ENCODE data around the gene CMTM3.
"Not testable (repeated sequence)": the region's sequence is repeated elsewhere in the genome, so short reads cannot be mapped to it uniquely, and the experiment has no call there.

CMTM3 gene

GRCh38 chr16:66631558-66631957 lies 27.1 kb downstream of the CMTM3 start:
- not testable (repeated sequence) for H3F3A ChIP-seq (ENCODE audit: insufficient read depth, low read length); H3K4me3 ChIP-seq (ENCODE audit: low read depth, low read length, poor library complexity, severe bottlenecking)

DNA sequence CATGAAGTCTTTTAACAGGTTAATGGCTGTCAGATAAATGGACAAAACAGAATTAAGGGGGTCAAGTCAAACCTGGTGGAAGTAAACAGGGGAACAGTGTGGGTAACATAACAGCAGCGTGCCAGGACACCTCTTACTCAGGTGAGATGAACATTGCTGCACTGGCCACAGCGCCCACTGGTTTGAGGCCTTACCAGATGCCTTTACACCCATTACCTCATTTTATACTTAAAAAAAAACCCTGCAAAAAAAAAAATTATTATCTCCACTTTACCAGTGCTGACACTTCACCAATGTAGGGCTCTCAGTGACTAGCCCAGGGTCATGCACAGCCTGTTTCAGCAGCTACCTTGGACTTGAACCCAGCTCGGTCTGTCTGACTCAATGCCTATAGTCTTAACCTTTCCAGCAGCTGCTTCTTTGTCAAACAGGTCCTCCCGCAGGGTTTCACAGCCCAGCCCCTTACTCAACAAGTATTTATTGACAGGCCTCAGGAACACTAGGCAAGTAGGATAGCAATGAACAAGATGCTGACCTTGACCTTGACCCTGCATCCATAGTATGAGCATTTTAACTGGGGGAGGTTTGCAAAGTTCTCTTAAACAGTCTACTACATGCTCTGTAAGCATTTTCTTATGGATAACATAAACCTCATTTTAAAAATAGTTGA lies 30.2 kb downstream of the CMTM3 start:
- no peak overlapping the region for H2AFZ ChIP-seq (ENCODE audit: low read length)
- no peaks in the 10 kb centered on the region for H4K20me1 ChIP-seq (ENCODE audit: insufficient read depth, low read length)
- H3F3A ChIP-seq (ENCODE audit: insufficient read depth, low read length): no peaks in the 10 kb centered on the region
- H3K9me3 ChIP-seq (ENCODE audit: low read length): no peaks in the 10 kb centered on the region
- H3K9ac ChIP-seq (ENCODE audit: low read length): no peak overlapping the region
- no peak overlapping the region for H3K4me2 ChIP-seq (ENCODE audit: low read length)
- no peaks in the 10 kb centered on the region for H3K9me2 ChIP-seq (ENCODE audit: low read depth, low read length)
- H3K27me3 ChIP-seq (ENCODE audit: insufficient read depth, low read length): no peaks in the 10 kb centered on the region
- H3K36me3 ChIP-seq (ENCODE audit: insufficient read depth, low read length): no peaks in the 10 kb centered on the region
- no peaks in the 10 kb centered on the region for H3K4me1 ChIP-seq (ENCODE audit: insufficient read depth, low read length, severe bottlenecking)
- no peak overlapping the region for H3K27ac ChIP-seq (ENCODE audit: low read depth, low read length, poor library complexity, severe bottlenecking)
- H3K79me2 ChIP-seq (ENCODE audit: insufficient read depth, low read length): no peaks in the 10 kb centered on the region
- no peak for TF ChIP-seq EZH2 (IDR thresholded peaks at IDR 0.05; ENCODE audit: borderline replicate concordance, low read length)
- TF ChIP-seq, protein P1, sequence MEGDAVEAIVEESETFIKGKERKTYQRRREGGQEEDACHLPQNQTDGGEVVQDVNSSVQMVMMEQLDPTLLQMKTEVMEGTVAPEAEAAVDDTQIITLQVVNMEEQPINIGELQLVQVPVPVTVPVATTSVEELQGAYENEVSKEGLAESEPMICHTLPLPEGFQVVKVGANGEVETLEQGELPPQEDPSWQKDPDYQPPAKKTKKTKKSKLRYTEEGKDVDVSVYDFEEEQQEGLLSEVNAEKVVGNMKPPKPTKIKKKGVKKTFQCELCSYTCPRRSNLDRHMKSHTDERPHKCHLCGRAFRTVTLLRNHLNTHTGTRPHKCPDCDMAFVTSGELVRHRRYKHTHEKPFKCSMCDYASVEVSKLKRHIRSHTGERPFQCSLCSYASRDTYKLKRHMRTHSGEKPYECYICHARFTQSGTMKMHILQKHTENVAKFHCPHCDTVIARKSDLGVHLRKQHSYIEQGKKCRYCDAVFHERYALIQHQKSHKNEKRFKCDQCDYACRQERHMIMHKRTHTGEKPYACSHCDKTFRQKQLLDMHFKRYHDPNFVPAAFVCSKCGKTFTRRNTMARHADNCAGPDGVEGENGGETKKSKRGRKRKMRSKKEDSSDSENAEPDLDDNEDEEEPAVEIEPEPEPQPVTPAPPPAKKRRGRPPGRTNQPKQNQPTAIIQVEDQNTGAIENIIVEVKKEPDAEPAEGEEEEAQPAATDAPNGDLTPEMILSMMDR (IDR thresholded peaks at IDR 0.05; ENCODE audit: low read length): no peak
- no peak overlapping the region for H3K4me3 ChIP-seq (ENCODE audit: low read depth, low read length, poor library complexity, severe bottlenecking)

More at GRCh38 chr16:66631558-66631957, 27.1 kb downstream of the CMTM3 start:
- not testable (repeated sequence) for H3K9me2 ChIP-seq (ENCODE audit: low read depth, low read length); H3K36me3 ChIP-seq (ENCODE audit: insufficient read depth, low read length); H3K4me1 ChIP-seq (ENCODE audit: insufficient read depth, low read length, severe bottlenecking); H3K9ac ChIP-seq (ENCODE audit: low read length); H3K79me2 ChIP-seq (ENCODE audit: insufficient read depth, low read length); H3K4me2 ChIP-seq (ENCODE audit: low read length); H3K27ac ChIP-seq (ENCODE audit: low read depth, low read length, poor library complexity, severe bottlenecking); H3K9me3 ChIP-seq (ENCODE audit: low read length); H2AFZ ChIP-seq (ENCODE audit: low read length); H4K20me1 ChIP-seq (ENCODE audit: insufficient read depth, low read length); H3K27me3 ChIP-seq (ENCODE audit: insufficient read depth, low read length)

DNA sequence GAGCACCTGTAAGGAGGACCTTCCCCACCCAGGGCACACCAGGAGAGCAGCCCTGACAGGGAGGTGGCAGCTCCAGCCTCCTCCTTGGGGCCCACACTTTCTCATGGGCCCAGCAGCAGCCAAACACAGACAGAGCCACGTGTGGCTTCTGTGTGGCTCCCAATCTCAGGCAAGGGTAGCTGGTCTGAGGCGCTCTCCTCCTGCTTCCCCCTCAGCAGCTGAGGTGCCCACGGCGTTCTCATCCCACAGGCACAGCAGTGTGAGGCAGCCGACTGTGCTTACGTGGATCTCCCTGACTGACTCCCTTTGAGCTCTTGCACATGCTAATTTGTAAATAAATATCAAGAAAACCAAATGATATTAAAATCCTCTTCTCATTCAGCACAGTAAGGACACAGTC lies 30.9 kb downstream of the CMTM3 start:
- Histone ChIP-seq H3K9me3 (ENCODE audit: low read length) (no peaks in the 10 kb centered on the region), H4K20me1 (ENCODE audit: insufficient read depth, low read length) (no peaks in the 10 kb centered on the region), H3F3A (ENCODE audit: insufficient read depth, low read length) (no peaks in the 10 kb centered on the region), H3K4me2 (ENCODE audit: low read length) (no peak overlapping the region), H3K9me2 (ENCODE audit: low read depth, low read length) (no peaks in the 10 kb centered on the region), H2AFZ (ENCODE audit: low read length) (no peak overlapping the region), H3K4me3 (ENCODE audit: low read depth, low read length, poor library complexity, severe bottlenecking) (no peak overlapping the region), H3K4me1 (ENCODE audit: insufficient read depth, low read length, severe bottlenecking) (no peaks in the 10 kb centered on the region), H3K27me3 (ENCODE audit: insufficient read depth, low read length) (no peaks in the 10 kb centered on the region), H3K36me3 (ENCODE audit: insufficient read depth, low read length) (no peaks in the 10 kb centered on the region), H3K27ac (ENCODE audit: low read depth, low read length, poor library complexity, severe bottlenecking) (no peak overlapping the region), H3K79me2 (ENCODE audit: insufficient read depth, low read length) (no peaks in the 10 kb centered on the region), H3K9ac (ENCODE audit: low read length) (no peak overlapping the region)
- TF ChIP-seq, protein P1 (IDR thresholded peaks at IDR 0.05; ENCODE audit: low read length): no peak
- no peak for TF ChIP-seq EZH2 (IDR thresholded peaks at IDR 0.05; ENCODE audit: borderline replicate concordance, low read length)

DNA sequence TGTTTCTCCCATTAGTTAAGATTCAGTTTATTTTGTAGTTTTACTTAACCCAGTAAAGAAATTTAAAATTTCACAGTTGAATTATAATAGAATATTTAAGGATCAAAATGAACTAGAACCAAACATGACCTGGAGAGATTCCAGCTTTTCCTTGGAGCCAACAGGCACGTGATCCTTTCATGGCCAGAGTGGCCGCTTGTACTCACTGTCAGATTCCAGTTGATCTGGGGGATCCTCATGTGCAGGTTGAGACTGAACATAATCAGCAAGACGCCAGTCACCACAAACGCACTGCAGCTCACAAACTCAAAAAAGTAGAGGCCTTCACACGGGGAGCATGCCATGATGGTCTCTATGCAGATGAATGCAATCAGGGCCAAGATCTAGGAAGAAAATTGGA lies 31.7 kb downstream of the CMTM3 start:
- no peaks in the 10 kb centered on the region for H3K4me1 ChIP-seq (ENCODE audit: insufficient read depth, low read length, severe bottlenecking)
- H3K9ac ChIP-seq (ENCODE audit: low read length): no peak overlapping the region
- no peaks in the 10 kb centered on the region for H3K36me3 ChIP-seq (ENCODE audit: insufficient read depth, low read length)
- H2AFZ ChIP-seq (ENCODE audit: low read length): no peak overlapping the region
- no peaks in the 10 kb centered on the region for H3K27me3 ChIP-seq (ENCODE audit: insufficient read depth, low read length)
- no peaks in the 10 kb centered on the region for H3K9me2 ChIP-seq (ENCODE audit: low read depth, low read length)
- H3K4me2 ChIP-seq (ENCODE audit: low read length): no peak overlapping the region
- no peak overlapping the region for H3K27ac ChIP-seq (ENCODE audit: low read depth, low read length, poor library complexity, severe bottlenecking)
- TF ChIP-seq, protein P1 (IDR thresholded peaks at IDR 0.05; ENCODE audit: low read length): no peak
- no peak for TF ChIP-seq EZH2 (IDR thresholded peaks at IDR 0.05; ENCODE audit: borderline replicate concordance, low read length)
- no peaks in the 10 kb centered on the region for H4K20me1 ChIP-seq (ENCODE audit: insufficient read depth, low read length)
- H3F3A ChIP-seq (ENCODE audit: insufficient read depth, low read length): no peaks in the 10 kb centered on the region
- H3K9me3 ChIP-seq (ENCODE audit: low read length): no peaks in the 10 kb centered on the region
- H3K79me2 ChIP-seq (ENCODE audit: insufficient read depth, low read length): no peaks in the 10 kb centered on the region
- H3K4me3 ChIP-seq (ENCODE audit: low read depth, low read length, poor library complexity, severe bottlenecking): no peak overlapping the region

Data from OCI-LY1 (cell line).